Measurements from ENCODE around the gene GPR6.

- TF ChIP-seq POLR2A (IDR thresholded peaks at IDR 0.05) (no peak), EP300 (IDR thresholded peaks at IDR 0.05) (no peak)
- TF ChIP-seq, protein P1, sequence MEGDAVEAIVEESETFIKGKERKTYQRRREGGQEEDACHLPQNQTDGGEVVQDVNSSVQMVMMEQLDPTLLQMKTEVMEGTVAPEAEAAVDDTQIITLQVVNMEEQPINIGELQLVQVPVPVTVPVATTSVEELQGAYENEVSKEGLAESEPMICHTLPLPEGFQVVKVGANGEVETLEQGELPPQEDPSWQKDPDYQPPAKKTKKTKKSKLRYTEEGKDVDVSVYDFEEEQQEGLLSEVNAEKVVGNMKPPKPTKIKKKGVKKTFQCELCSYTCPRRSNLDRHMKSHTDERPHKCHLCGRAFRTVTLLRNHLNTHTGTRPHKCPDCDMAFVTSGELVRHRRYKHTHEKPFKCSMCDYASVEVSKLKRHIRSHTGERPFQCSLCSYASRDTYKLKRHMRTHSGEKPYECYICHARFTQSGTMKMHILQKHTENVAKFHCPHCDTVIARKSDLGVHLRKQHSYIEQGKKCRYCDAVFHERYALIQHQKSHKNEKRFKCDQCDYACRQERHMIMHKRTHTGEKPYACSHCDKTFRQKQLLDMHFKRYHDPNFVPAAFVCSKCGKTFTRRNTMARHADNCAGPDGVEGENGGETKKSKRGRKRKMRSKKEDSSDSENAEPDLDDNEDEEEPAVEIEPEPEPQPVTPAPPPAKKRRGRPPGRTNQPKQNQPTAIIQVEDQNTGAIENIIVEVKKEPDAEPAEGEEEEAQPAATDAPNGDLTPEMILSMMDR (IDR thresholded peaks at IDR 0.05), result no peak
These were observed 28.6 kb upstream of the GPR6 start for GRCh38 chr6:109949281-109950065.

All from suprapubic skin (tissue), 3 donors.